ENCODE results near the gene WDFY1.

DNA sequence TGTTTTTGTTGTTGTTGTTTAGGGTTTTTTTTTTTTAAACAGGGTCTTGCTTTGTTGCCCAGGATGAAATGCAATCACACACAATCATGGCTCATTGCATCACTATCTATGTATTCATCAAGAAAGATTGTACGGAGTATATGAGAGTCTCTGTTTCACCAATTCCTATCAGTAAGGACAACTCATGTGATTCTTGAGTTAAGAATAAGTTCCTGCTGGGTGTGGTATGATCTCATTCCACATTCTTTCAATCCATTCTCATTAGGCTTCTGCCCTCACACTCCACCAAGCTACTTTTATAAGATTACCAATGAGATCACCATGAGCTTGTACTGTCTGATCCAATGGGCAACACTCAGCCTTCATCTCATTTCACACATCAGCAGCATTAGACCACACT, 98.6 kb downstream of the WDFY1 start:
- no peak for TF ChIP-seq EZH2phosphoT487 (IDR thresholded peaks at IDR 0.05; ENCODE audit: borderline replicate concordance, low read depth, low read length)
- TF ChIP-seq, protein P1, sequence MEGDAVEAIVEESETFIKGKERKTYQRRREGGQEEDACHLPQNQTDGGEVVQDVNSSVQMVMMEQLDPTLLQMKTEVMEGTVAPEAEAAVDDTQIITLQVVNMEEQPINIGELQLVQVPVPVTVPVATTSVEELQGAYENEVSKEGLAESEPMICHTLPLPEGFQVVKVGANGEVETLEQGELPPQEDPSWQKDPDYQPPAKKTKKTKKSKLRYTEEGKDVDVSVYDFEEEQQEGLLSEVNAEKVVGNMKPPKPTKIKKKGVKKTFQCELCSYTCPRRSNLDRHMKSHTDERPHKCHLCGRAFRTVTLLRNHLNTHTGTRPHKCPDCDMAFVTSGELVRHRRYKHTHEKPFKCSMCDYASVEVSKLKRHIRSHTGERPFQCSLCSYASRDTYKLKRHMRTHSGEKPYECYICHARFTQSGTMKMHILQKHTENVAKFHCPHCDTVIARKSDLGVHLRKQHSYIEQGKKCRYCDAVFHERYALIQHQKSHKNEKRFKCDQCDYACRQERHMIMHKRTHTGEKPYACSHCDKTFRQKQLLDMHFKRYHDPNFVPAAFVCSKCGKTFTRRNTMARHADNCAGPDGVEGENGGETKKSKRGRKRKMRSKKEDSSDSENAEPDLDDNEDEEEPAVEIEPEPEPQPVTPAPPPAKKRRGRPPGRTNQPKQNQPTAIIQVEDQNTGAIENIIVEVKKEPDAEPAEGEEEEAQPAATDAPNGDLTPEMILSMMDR (conservative IDR thresholded peaks at IDR 0.05; ENCODE audit: low read length): no peak
